IMR-90 (cell line): ENCODE data around the gene C20orf202. TPM values are rescaled to one million over a fixed set of nuclear protein-coding genes. Genes with fewer than 3 reads are reported as not detected.

Experiments
- ATAC-seq: fragments of 200-7000 bp; cut with Tn5 transposase; 2 replicates; pipeline ENCODE4 v1.9.1; 2020; ENCODE audit warnings: low read depth, mild to moderate bottlenecking, moderate library complexity
- BruUV-seq: library from RNA; stranded (reverse); fragments of 400-500 nt; replicated peaks from 2 replicates; lab custom pipeline; 2021; lab: Mats Ljungman, UMichigan
- CTCF ChIA-PET: fragments of 300-600 bp; formaldehyde crosslinking; extraction: SDS; loops from one replicate; lab custom pipeline; 2021; ENCODE audit warnings: antibody characterized with exemption; lab: Yijun Ruan, JAX
- POLR2A ChIA-PET: fragments of 300-600 bp; sonication (Branson Sonifier 250); formaldehyde crosslinking; loops from one replicate; lab custom pipeline; 2022; ENCODE audit warnings: antibody characterized with exemption; ENCODE audit not compliant: unreplicated experiment; lab: Charles Lee
- DNase-seq: peaks from one replicate; pipeline ENCODE4 v3.0.0; 2013
- H2AFZ ChIP-seq: replicated peaks from 2 replicates; pipeline ENCODE3; 2013; ENCODE audit warnings: low read length, mild to moderate bottlenecking; ENCODE audit not compliant: poor library complexity
- H2AK5ac ChIP-seq: 2 replicates; pipeline ENCODE4 v1.6.1; 2013; ENCODE audit warnings: low read depth, low read length, inconsistent platforms
- H2AK9ac ChIP-seq: replicated peaks from 2 replicates; pipeline ENCODE3; 2013; ENCODE audit warnings: mild to moderate bottlenecking, low read depth, low read length, moderate library complexity; ENCODE audit not compliant: poor library complexity
- H2BK120ac ChIP-seq: 2 replicates; pipeline ENCODE4 v1.6.1; 2013; ENCODE audit warnings: low read depth, low read length, inconsistent platforms
- H2BK15ac ChIP-seq: 3 replicates; pipeline ENCODE4 v1.6.1; 2013; ENCODE audit warnings: low read depth, low read length, inconsistent platforms
- H2BK20ac ChIP-seq: 2 replicates; pipeline ENCODE4 v1.6.1; 2013; ENCODE audit warnings: low read depth, mild to moderate bottlenecking, inconsistent platforms, low read length, moderate library complexity
- H2BK5ac ChIP-seq: 2 replicates; pipeline ENCODE4 v1.6.1; 2013; ENCODE audit warnings: mild to moderate bottlenecking, low read depth, low read length, inconsistent platforms; ENCODE audit not compliant: poor library complexity, severe bottlenecking
- H3K14ac ChIP-seq: replicated peaks from 2 replicates; pipeline ENCODE4 v1.6.1; 2013; ENCODE audit warnings: low read depth, low read length, inconsistent platforms
- H3K18ac ChIP-seq: 2 replicates; pipeline ENCODE4 v1.6.1; 2013; ENCODE audit warnings: low read depth, low read length, control low read depth
- H3K23ac ChIP-seq: 2 replicates; pipeline ENCODE4 v1.6.1; 2013; ENCODE audit warnings: low read depth, low read length, inconsistent platforms
- H3K27ac ChIP-seq: 2 replicates; pipeline ENCODE4 v1.5.1; 2013; ENCODE audit warnings: mild to moderate bottlenecking, control low read depth, low read length; ENCODE audit not compliant: insufficient read depth
- H3K27me3 ChIP-seq: 2 replicates; pipeline ENCODE4 v1.6.1; 2013; ENCODE audit warnings: low read length; ENCODE audit not compliant: control insufficient read depth, insufficient read depth
- H3K36me3 ChIP-seq: 2 replicates; pipeline ENCODE4 v1.6.1; 2013; ENCODE audit warnings: low read length, mixed read lengths; ENCODE audit not compliant: control insufficient read depth, insufficient read depth
- H3K4ac ChIP-seq: 2 replicates; pipeline ENCODE4 v1.6.1; 2013; ENCODE audit warnings: low read depth, low read length, inconsistent platforms
- H3K4me1 ChIP-seq: 2 replicates; pipeline ENCODE4 v1.6.1; 2013; ENCODE audit warnings: low read length, mixed read lengths; ENCODE audit not compliant: control insufficient read depth, insufficient read depth
- H3K4me2 ChIP-seq: 2 replicates; pipeline ENCODE4 v1.6.1; 2013; ENCODE audit warnings: low read depth, mild to moderate bottlenecking, control low read depth, low read length, moderate library complexity
- H3K4me3 ChIP-seq: 2 replicates; pipeline ENCODE4 v1.5.1; 2013; ENCODE audit warnings: low read depth, mild to moderate bottlenecking, control low read depth, low read length, moderate library complexity; ENCODE audit not compliant: insufficient read depth
- H3K56ac ChIP-seq: 2 replicates; pipeline ENCODE4 v1.6.1; 2013; ENCODE audit warnings: low read length, inconsistent platforms; ENCODE audit not compliant: insufficient read depth; ENCODE audit errors: extremely low read depth
- H3K79me1 ChIP-seq, 2 experiments: 2 replicates each; pipeline ENCODE4 v1.6.1; 2013; ENCODE audit warnings: low read length in 2 of 2, inconsistent platforms in 1 of 2, low read depth in 1 of 2
- H3K9ac ChIP-seq: 2 replicates; pipeline ENCODE4 v1.6.1; 2013; ENCODE audit warnings: low read depth, low read length, control low read depth
- H3K9me1 ChIP-seq: 2 replicates; pipeline ENCODE4 v1.6.1; 2013; ENCODE audit warnings: low read length, inconsistent platforms; ENCODE audit not compliant: insufficient read depth
- H3K9me3 ChIP-seq: 2 replicates; pipeline ENCODE4 v1.6.1; 2013; ENCODE audit warnings: low read length; ENCODE audit not compliant: control insufficient read depth, insufficient read depth
- H4K20me1 ChIP-seq: 2 replicates; pipeline ENCODE4 v1.6.1; 2013; ENCODE audit warnings: low read length, inconsistent platforms; ENCODE audit not compliant: insufficient read depth
- H4K5ac ChIP-seq: 2 replicates; pipeline ENCODE4 v1.6.1; 2013; ENCODE audit warnings: mild to moderate bottlenecking, low read depth, low read length, control low read depth
- H4K8ac ChIP-seq, 2 experiments: 2 replicates each; pipeline ENCODE4 v1.6.1; 2013; ENCODE audit warnings: low read depth in 2 of 2, low read length in 2 of 2, control low read depth in 1 of 2, inconsistent platforms in 1 of 2
- H4K91ac ChIP-seq: 2 replicates; pipeline ENCODE4 v1.6.1; 2013; ENCODE audit warnings: low read depth, low read length, inconsistent platforms; ENCODE audit not compliant: insufficient read depth
- BHLHE40 ChIP-seq: fragments of 150-350 bp; IDR thresholded peaks from 2 replicates; pipeline ENCODE4 v1.6.1; 2016; ENCODE audit warnings: mild to moderate bottlenecking, low read depth, low read length
- CEBPB ChIP-seq: IDR thresholded peaks from 2 replicates; pipeline ENCODE4 v1.6.1; 2012; ENCODE audit warnings: low read depth, low read length, improper control_type of control experiment
- CHD1 ChIP-seq: IDR thresholded peaks from 2 replicates; pipeline ENCODE4 v1.6.1; 2012; ENCODE audit warnings: low read depth, low read length, improper control_type of control experiment
- FOS ChIP-seq: fragments of 150-350 bp; IDR thresholded peaks from 2 replicates; pipeline ENCODE4 v1.6.1; 2016; ENCODE audit warnings: low read depth, low read length
- MAFK ChIP-seq: IDR thresholded peaks from 2 replicates; pipeline ENCODE4 v1.6.1; 2012; ENCODE audit warnings: low read depth, low read length, improper control_type of control experiment
- MAZ ChIP-seq: IDR thresholded peaks from 2 replicates; pipeline ENCODE4 v1.6.1; 2012; ENCODE audit warnings: low read depth, mild to moderate bottlenecking, low read length, improper control_type of control experiment, moderate library complexity, borderline replicate concordance
- MXI1 ChIP-seq: IDR thresholded peaks from 2 replicates; pipeline ENCODE4 v1.6.1; 2012; ENCODE audit warnings: low read depth, mild to moderate bottlenecking, low read length, moderate library complexity, borderline replicate concordance
- NFE2L2 ChIP-seq: fragments of 150-350 bp; IDR thresholded peaks from 2 replicates; pipeline ENCODE4 v1.6.1; 2016; ENCODE audit warnings: low read depth, mild to moderate bottlenecking, low read length
- POLR2A ChIP-seq: IDR thresholded peaks from 2 replicates; pipeline ENCODE4 v1.6.1; 2012; ENCODE audit warnings: mild to moderate bottlenecking, low read depth, low read length
- RAD21 ChIP-seq: IDR thresholded peaks from 2 replicates; pipeline ENCODE4 v1.6.1; 2012; ENCODE audit warnings: low read length, improper control_type of control experiment
- RCOR1 ChIP-seq: IDR thresholded peaks from 2 replicates; pipeline ENCODE4 v1.6.1; 2012; ENCODE audit warnings: mild to moderate bottlenecking, low read length, improper control_type of control experiment; ENCODE audit not compliant: insufficient replicate concordance
- RFX5 ChIP-seq: IDR thresholded peaks from 2 replicates; pipeline ENCODE4 v1.8.0; 2012; ENCODE audit warnings: low read depth, mild to moderate bottlenecking, low read length, moderate library complexity
- SMC3 ChIP-seq: fragments of 150-350 bp; IDR thresholded peaks from 2 replicates; pipeline ENCODE4 v1.6.1; 2016; ENCODE audit warnings: low read depth, mild to moderate bottlenecking, antibody characterized with exemption, low read length, moderate library complexity
- WGBS, 2 experiments: methylation state at CpG; one replicate each; pipeline versions ENCODE4 v1.1.5 to v1.1.7; 2013; ENCODE audit warnings: missing lambda C conversion rate in 2 of 2; ENCODE audit not compliant: insufficient read length in 1 of 2; ENCODE audit errors: extremely low coverage in 2 of 2; 5-methylcytosine and 5-hydroxymethylcytosine counted together
- dilution Hi-C: fragments of 300-500 bp; cut with HindIII; formaldehyde crosslinking; loops from one replicate; pipeline ENCODE4 v1.14.3; 2018; ENCODE audit warnings: low sequenced_read_pairs; ENCODE audit not compliant: unreplicated experiment
- in situ Hi-C: fragments of 300-500 bp; cut with MboI; formaldehyde crosslinking; loops from 3 replicates; pipeline ENCODE4 v1.14.3; 2019; ENCODE audit warnings: low sequenced_read_pairs, inconsistent platforms, mixed read lengths
- intact Hi-C: fragments of 100-400 bp; cut with micrococcal nuclease; formaldehyde crosslinking; loops from 2 replicates; pipeline ENCODE4 v1.10.0; 2022
- polyA plus RNA-seq, 3 experiments: library from polyadenylated mRNA; depleted of rRNA; stranded (reverse); fragments of >200 nt; gene quantifications; 2 replicates each; pipeline ENCODE4 v1.2.3, GENCODE V29; 2012; ENCODE audit warnings: low replicate concordance in 1 of 3
- total RNA-seq: library from RNA; depleted of rRNA; stranded (reverse); fragments of >200 nt; gene quantifications from 2 replicates; pipeline ENCODE4 v1.2.3, GENCODE V29; 2012
- TF ChIP-seq, protein P1 (sequence below): conservative IDR thresholded peaks from 2 replicates; pipeline ENCODE4 v1.5.1; 2012; ENCODE audit warnings: mild to moderate bottlenecking, low read depth, low read length, improper control_type of control experiment
- TF ChIP-seq, protein P2 (sequence below): fragments of 150-350 bp; IDR thresholded peaks from 2 replicates; pipeline ENCODE4 v1.6.1; 2016; ENCODE audit warnings: low read depth, mild to moderate bottlenecking, low read length, moderate library complexity, borderline replicate concordance
- TF ChIP-seq, protein P3 (sequence below): fragments of 150-350 bp; IDR thresholded peaks from 2 replicates; pipeline ENCODE4 v1.6.1; 2017; ENCODE audit warnings: mild to moderate bottlenecking, antibody characterized with exemption, low read length, low read depth

C20orf202 gene
- total and polyA plus RNA-seq, 2 of the 4 experiments (the other 2 are of a cell fraction) = not detected

DNA sequence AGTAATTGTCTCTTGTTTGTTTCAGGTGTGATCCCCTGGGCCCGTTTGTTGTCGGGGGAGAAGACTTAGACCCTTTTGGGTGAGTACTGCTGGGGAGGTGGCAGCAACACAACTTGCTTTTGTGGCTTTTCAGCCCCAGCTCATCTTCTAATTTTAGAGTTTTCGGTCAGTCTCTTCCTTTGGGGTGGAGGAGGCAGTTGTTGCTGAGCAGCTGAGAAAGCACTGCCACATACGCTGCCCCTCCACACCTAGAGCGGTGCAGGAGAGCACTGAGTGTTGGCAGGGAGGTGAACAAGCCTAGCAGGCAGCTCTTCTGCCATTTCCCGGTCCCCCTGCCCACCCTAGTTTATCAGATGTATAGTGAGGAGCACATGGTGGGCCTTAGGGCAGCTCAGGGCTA is 40.1 kb upstream of the C20orf202 start:
- dilution Hi-C loops = no loop called here
- intact Hi-C loops = no loop called here
- H4K91ac ChIP-seq = no peak overlapping the region
- H2BK120ac ChIP-seq = no peak overlapping the region
- ATAC-seq (no peak), DNase-seq (no peak)
- in situ Hi-C loops = no loop called here
- H3K56ac ChIP-seq = no peak overlapping the region
- no peak overlapping the region for H4K8ac ChIP-seq
- POLR2A ChIA-PET = no interaction called here
- no peak overlapping the region for H3K23ac ChIP-seq
- H3K4me3 ChIP-seq = no peak overlapping the region
- H4K5ac ChIP-seq = no peak overlapping the region
- no peak overlapping the region for H2BK20ac ChIP-seq
- no peak overlapping the region for H3K4me2 ChIP-seq
- H3K27me3 ChIP-seq = no peaks in the 10 kb centered on the region
- H3K36me3 ChIP-seq = peaks cover 54% of the 10 kb centered on the region
- TF ChIP-seq CHD1 = no peak
- no peak for TF ChIP-seq MXI1
- no peak for TF ChIP-seq RFX5
- TF ChIP-seq, protein P1, sequence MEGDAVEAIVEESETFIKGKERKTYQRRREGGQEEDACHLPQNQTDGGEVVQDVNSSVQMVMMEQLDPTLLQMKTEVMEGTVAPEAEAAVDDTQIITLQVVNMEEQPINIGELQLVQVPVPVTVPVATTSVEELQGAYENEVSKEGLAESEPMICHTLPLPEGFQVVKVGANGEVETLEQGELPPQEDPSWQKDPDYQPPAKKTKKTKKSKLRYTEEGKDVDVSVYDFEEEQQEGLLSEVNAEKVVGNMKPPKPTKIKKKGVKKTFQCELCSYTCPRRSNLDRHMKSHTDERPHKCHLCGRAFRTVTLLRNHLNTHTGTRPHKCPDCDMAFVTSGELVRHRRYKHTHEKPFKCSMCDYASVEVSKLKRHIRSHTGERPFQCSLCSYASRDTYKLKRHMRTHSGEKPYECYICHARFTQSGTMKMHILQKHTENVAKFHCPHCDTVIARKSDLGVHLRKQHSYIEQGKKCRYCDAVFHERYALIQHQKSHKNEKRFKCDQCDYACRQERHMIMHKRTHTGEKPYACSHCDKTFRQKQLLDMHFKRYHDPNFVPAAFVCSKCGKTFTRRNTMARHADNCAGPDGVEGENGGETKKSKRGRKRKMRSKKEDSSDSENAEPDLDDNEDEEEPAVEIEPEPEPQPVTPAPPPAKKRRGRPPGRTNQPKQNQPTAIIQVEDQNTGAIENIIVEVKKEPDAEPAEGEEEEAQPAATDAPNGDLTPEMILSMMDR = no peak
- TF ChIP-seq, protein P2, sequence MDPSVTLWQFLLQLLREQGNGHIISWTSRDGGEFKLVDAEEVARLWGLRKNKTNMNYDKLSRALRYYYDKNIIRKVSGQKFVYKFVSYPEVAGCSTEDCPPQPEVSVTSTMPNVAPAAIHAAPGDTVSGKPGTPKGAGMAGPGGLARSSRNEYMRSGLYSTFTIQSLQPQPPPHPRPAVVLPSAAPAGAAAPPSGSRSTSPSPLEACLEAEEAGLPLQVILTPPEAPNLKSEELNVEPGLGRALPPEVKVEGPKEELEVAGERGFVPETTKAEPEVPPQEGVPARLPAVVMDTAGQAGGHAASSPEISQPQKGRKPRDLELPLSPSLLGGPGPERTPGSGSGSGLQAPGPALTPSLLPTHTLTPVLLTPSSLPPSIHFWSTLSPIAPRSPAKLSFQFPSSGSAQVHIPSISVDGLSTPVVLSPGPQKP = no peak
- TF ChIP-seq, protein P3, sequence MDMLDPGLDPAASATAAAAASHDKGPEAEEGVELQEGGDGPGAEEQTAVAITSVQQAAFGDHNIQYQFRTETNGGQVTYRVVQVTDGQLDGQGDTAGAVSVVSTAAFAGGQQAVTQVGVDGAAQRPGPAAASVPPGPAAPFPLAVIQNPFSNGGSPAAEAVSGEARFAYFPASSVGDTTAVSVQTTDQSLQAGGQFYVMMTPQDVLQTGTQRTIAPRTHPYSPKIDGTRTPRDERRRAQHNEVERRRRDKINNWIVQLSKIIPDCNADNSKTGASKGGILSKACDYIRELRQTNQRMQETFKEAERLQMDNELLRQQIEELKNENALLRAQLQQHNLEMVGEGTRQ = no peak
- TF ChIP-seq MAZ = no peak
- TF ChIP-seq NFE2L2 = no peak
- TF ChIP-seq POLR2A = no peak
- no peak for TF ChIP-seq CEBPB
- no peak for TF ChIP-seq RAD21
- no peak for TF ChIP-seq BHLHE40
- TF ChIP-seq SMC3 = no peak
- TF ChIP-seq MAFK = no peak
- TF ChIP-seq FOS = no peak
- no peak for TF ChIP-seq RCOR1
- no peak overlapping the region for H2BK5ac ChIP-seq
- CTCF ChIA-PET = no interaction called here
- no peak overlapping the region for H3K27ac ChIP-seq
- peaks cover 3 to 16% of the 10 kb centered on the region in 2 experiments; a peak in 3 of 4 replicates for H3K79me1 ChIP-seq
- no peak overlapping the region for H3K14ac ChIP-seq
- no peak overlapping the region for H2AK5ac ChIP-seq
- H2BK15ac ChIP-seq = no peak overlapping the region
- H2AK9ac ChIP-seq = no peak overlapping the region
- WGBS, 2 experiments = 100% methylated on average over 2 of the region's 6 CpGs; no CpG with 5 or more reads in 1 of the 2 experiments
- H4K20me1 ChIP-seq = peaks cover 8% of the 10 kb centered on the region; the same call in 1 of the 2 replicates
- no peaks in the 10 kb centered on the region for H3K4me1 ChIP-seq
- H3K9me1 ChIP-seq = peaks cover 16% of the 10 kb centered on the region
- BruUV-seq = no TSS peak
- no peak overlapping the region for H2AFZ ChIP-seq
- H3K9ac ChIP-seq = no peak overlapping the region
- H3K18ac ChIP-seq = no peak overlapping the region
- no peaks in the 10 kb centered on the region for H3K9me3 ChIP-seq
- no peak overlapping the region for H3K4ac ChIP-seq
